Esophagus muscularis mucosa (tissue), 4 donors: ENCODE results near the gene HOXD10. TPM values are rescaled to one million over a fixed set of nuclear protein-coding genes. Genes with fewer than 3 reads are reported as not detected.

Source experiments
- DNase-seq: peaks from one replicate; pipeline ENCODE4 v3.0.0-alpha.2; 2017; ENCODE audit errors: extremely low spot score
- H3K27ac ChIP-seq, 4 donors: fragments of 200-600 bp; sonication (generic); replicated peaks in 1 of 4; 1 replicate in 3 of 4; 2 replicates in 1 of 4; pipeline ENCODE4 v1.5.1; 2016 to 2019; ENCODE audit warnings: mild to moderate bottlenecking in 1 of 4
- H3K27me3 ChIP-seq, 4 donors: fragments of 200-600 bp; sonication (generic); one replicate each; pipeline versions ENCODE4 v1.5.1 to v1.6.0; 2016 to 2019
- H3K36me3 ChIP-seq, 4 donors: fragments of 200-600 bp; sonication (generic); one replicate each; pipeline ENCODE4 v1.5.1; 2016 to 2019
- H3K4me1 ChIP-seq, 4 donors: fragments of 200-600 bp; sonication (generic); one replicate each; pipeline ENCODE4 v1.5.1; 2016 to 2019
- H3K4me3 ChIP-seq, 4 donors: fragments of 200-600 bp; sonication (generic); 1 replicate in 2 of 4; 2 replicates in 2 of 4; pipeline ENCODE4 v1.5.1; 2016 to 2019; ENCODE audit warnings: mild to moderate bottlenecking in 4 of 4, moderate library complexity in 1 of 4
- H3K9me3 ChIP-seq, 4 donors: fragments of 200-600 bp; sonication (generic); 1 replicate in 3 of 4; 2 replicates in 1 of 4; pipeline ENCODE4 v1.5.1; 2016 to 2019
- CTCF ChIP-seq, 3 experiments: fragments of 200-600 bp in 2 of 3; fragments of 450-650 bp in 1 of 3; sonication (generic) in 2 of 3; IDR thresholded peaks; one replicate each; pipeline ENCODE4 v1.5.1; 2017 to 2019; ENCODE audit warnings: antibody characterized with exemption in 3 of 3, mild to moderate bottlenecking in 2 of 3, moderate library complexity in 1 of 3
- EP300 ChIP-seq: sonication (generic); formaldehyde crosslinking; IDR thresholded peaks from one replicate; pipeline ENCODE4 v1.6.1; 2017; ENCODE audit warnings: antibody characterized with exemption
- POLR2A ChIP-seq: fragments of 450-650 bp; IDR thresholded peaks from one replicate; pipeline ENCODE4 v1.6.1; 2017; ENCODE audit warnings: antibody characterized with exemption, moderate library complexity, mild to moderate bottlenecking, low read depth
- POLR2AphosphoS5 ChIP-seq, 2 donors: sonication (generic); formaldehyde crosslinking; IDR thresholded peaks; one replicate each; pipeline ENCODE4 v1.6.1; 2017; ENCODE audit warnings: antibody characterized with exemption in 2 of 2
- WGBS: methylation state at CpG from one replicate; pipeline ENCODE4 v1.1.5; 2018; 5-methylcytosine and 5-hydroxymethylcytosine counted together
- intact Hi-C: fragments of 100-400 bp; cut with DNase I; formaldehyde crosslinking; loops from one replicate; pipeline ENCODE4 v1.15.1; 2023
- total RNA-seq, 4 donors: library from RNA; depleted of rRNA; stranded (reverse); fragments of >200 nt; gene quantifications; one replicate each; pipeline versions ENCODE4 v1.1.0 to v1.2.1, GENCODE V29; 2016

The HOXD10 gene
- total RNA-seq, result under 1 TPM in 2 of 4 donors, not detected in 2; 0.42 to 0.50 TPM

DNA sequence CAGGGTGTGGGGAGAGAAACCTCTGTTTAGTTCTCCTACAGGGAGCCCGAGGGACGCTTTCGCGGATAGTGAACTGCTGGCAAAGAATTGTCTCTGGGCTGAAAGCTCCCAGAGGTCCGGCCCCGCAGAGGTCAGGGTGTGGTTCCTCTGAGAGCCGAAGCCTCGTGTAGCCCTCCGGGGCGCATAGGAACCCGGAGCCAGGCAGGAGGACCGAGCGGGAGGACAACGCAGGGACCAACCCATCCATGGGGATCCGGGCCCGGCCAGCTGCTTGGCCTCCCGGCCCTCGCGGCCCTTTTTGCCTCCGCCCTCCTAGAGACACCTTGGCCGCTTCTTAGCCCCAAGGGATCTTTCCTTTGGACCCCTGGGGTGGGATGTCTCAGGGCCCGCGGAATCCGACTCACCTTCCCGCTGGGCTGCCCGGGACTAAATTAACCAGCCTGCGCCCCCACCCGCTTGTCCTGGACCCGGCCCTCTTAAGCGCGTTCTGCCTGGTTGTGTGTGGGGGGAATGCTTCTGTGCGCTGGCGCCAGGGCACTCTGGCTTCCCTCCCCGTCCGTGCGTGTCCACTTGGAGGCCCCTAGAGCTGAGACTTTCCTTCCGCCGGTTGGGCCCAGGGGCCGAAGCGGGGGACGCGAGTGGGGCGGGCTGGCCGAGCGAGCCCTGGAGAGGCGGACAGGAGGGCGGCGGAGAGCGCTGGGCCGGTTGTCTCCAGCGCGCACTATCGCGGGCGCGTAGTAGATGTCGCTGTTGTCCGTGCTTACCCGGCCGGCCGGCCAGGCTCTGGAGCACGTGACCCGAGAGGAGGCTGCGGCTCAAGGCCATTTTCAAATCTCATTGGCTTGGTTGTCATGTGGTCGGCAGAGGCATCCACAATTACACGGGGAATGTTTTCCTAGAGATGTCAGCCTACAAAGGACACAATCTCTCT, at the start of gene HOXD10:
Gene HOXD10, plus strand, starts transcription at position 896 of the 931 bp plus-strand sequence. CDS start 56 bp downstream, outside the sequence.
- WGBS, result 4% methylated on average over 59 of the region's 66 CpGs
- no peaks in the 10 kb centered on the region for H3K36me3 ChIP-seq
- no peak for DNase-seq
- intact Hi-C loops, result no loop called here
- peak within 1 kb of the TSS in 2 of 4 donors; percentile 6 to 8 for H3K4me3 ChIP-seq
- H3K27ac ChIP-seq, result no peak within 1 kb of the TSS
- TF ChIP-seq POLR2AphosphoS5 (IDR thresholded peaks at IDR 0.05) (no peak), POLR2A (no peak), CTCF (IDR thresholded peaks at IDR 0.05) (no peak), EP300 (no peak)
- H3K4me1 ChIP-seq, result peaks cover 5 to 24% (median 14%) of the 10 kb centered on the region in 4 donors
- peaks cover 5 to 100% (median 92%) of the 10 kb centered on the region in 4 donors for H3K27me3 ChIP-seq
- no peaks in the 10 kb centered on the region for H3K9me3 ChIP-seq

GRCh38 chr2:176067589-176068418, 48.8 kb upstream of the HOXD10 start:
- Histone ChIP-seq H3K9me3 (no peaks in the 10 kb centered on the region), H3K27me3 (peaks cover 0 to 96% (median 66%) of the 10 kb centered on the region in 4 donors), H3K36me3 (no peaks in the 10 kb centered on the region), H3K4me1 (peaks cover 21 to 35% (median 30%) of the 10 kb centered on the region in 4 donors), H3K27ac (no peak overlapping the region), H3K4me3 (peak overlapping the region; percentile 26 to 46 (median 38))
- WGBS, result 10% methylated on average over 17 of the region's 38 CpGs
- no peak for DNase-seq
- no peak for TF ChIP-seq POLR2A
- no peak for TF ChIP-seq CTCF (IDR thresholded peaks at IDR 0.05)
- no peak for TF ChIP-seq EP300
- no peak for TF ChIP-seq POLR2AphosphoS5 (IDR thresholded peaks at IDR 0.05)
- intact Hi-C loops, result no loop called here

DNA sequence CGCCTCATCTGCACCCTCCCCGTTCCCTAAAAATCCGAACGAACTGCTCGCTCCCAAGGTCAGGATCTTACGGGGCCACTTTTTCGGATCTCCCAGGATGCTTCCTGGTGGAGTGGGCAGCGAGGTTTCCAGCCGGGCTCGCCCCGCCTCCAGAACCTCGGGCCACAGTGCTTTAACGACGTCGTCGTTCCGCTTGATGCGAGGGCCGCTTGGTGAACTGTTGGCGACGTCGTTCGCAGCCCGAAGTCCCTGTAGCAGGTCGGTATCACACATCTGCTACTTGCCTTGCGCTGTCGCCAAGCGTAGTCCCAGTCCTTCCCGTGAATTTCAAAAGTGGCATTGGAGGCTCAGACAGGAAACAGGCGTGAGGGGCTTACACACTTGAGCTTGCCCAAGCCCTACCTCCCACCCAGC, 48.2 kb upstream of the HOXD10 start:
- WGBS, result 22% methylated on average over 14 of the region's 30 CpGs
- intact Hi-C loops, result no loop called here
- Histone ChIP-seq H3K4me1 (peaks cover 21 to 41% (median 32%) of the 10 kb centered on the region in 4 donors), H3K9me3 (no peaks in the 10 kb centered on the region), H3K27ac (no peak overlapping the region), H3K4me3 (peak overlapping the region in 1 of 4 donors; percentile 41), H3K27me3 (peaks cover 0 to 98% (median 71%) of the 10 kb centered on the region in 4 donors), H3K36me3 (no peaks in the 10 kb centered on the region)
- TF ChIP-seq POLR2A, result no peak
- no peak for TF ChIP-seq CTCF (IDR thresholded peaks at IDR 0.05)
- TF ChIP-seq EP300, result no peak
- TF ChIP-seq POLR2AphosphoS5 (IDR thresholded peaks at IDR 0.05), result no peak
- DNase-seq, result no peak

DNA sequence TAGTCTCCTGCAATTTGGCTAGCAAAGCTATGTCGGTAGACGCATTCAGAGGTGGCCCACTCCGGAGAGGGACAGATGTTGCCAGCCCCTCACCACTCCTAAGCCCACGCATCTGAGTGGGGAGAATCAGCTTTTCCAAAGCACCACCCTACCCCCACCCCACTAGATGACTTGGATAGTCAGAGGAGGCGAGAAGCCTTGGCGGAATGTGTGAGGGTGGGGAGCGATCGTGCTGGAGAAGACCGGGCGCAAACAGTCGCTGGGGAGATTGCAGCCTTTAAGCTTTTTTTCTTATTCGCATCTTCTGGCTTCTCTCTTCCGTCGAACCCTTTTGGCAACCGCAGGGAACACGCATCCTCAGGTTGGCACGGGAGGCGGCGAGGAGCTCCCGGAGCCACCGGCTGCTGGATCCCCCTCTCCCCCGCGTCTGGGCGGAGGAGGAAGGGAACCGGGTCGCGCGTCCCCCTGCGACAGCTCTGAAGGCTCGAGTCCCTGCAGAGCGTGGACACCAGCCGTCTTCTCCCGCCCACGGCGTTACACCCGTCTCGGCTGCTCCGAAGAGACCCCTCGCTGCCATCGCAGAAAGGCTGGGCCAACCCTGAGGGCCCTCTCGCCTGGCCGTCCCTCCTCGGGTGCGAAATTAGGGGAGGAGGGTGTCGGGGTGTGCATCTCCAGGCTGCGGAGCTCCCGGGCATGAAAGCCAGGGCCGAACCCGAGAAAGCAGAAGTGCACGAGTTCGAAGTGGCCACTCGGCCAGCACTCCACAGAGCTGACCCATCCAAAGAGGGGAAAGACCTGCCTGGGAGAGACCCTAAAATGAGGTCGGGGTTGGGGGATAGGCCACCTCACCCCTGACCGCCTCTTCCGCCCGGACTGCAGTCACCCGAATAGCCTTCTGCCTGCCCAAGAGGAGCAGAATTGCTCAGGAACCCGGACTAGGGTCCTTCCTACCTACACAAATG, 45.0 kb upstream of the HOXD10 start:
- peaks cover 0 to 100% (median 94%) of the 10 kb centered on the region in 4 donors for H3K27me3 ChIP-seq
- no peak overlapping the region for H3K4me3 ChIP-seq
- intact Hi-C loops, result no loop called here
- H3K9me3 ChIP-seq, result no peaks in the 10 kb centered on the region
- TF ChIP-seq POLR2A, result no peak
- no peak for TF ChIP-seq EP300
- TF ChIP-seq POLR2AphosphoS5 (IDR thresholded peaks at IDR 0.05), result no peak
- TF ChIP-seq CTCF (IDR thresholded peaks at IDR 0.05), result no peak
- H3K36me3 ChIP-seq, result no peaks in the 10 kb centered on the region
- peaks cover 21 to 42% (median 32%) of the 10 kb centered on the region in 4 donors for H3K4me1 ChIP-seq
- no peak overlapping the region for H3K27ac ChIP-seq
- DNase-seq, result no peak
- 15% methylated on average over 31 of the region's 58 CpGs for WGBS
